Chondrocyte (in vitro differentiated cells): ENCODE measurements around the gene L3MBTL4. TPM values are rescaled to one million over a fixed set of nuclear protein-coding genes. Genes with fewer than 3 reads are reported as not detected.

Experiments used
- DNase-seq: peaks from one replicate; pipeline ENCODE4 v3.0.0; 2021; ENCODE audit warnings: mixed read lengths, low spot score
- H3K27ac Mint-ChIP-seq: one replicate; pipeline ENCODE4 v1.8.0; 2021; ENCODE audit warnings: mild to moderate bottlenecking, moderate library complexity, mixed read lengths; ENCODE audit not compliant: unreplicated experiment
- H3K27me3 Mint-ChIP-seq: 2 replicates; pipeline ENCODE4 v1.8.0; 2021; ENCODE audit warnings: low read depth, mixed read lengths
- H3K36me3 Mint-ChIP-seq: 2 replicates; pipeline ENCODE4 v1.8.0; 2021; ENCODE audit warnings: low read depth, mixed read lengths
- H3K4me1 Mint-ChIP-seq: 2 replicates; pipeline ENCODE4 v1.8.0; 2021; ENCODE audit warnings: low read depth, mild to moderate bottlenecking, mixed read lengths
- H3K4me3 Mint-ChIP-seq: one replicate; pipeline ENCODE4 v1.8.0; 2021; ENCODE audit warnings: mild to moderate bottlenecking, moderate library complexity, mixed read lengths; ENCODE audit not compliant: unreplicated experiment
- H3K9me3 Mint-ChIP-seq: 2 replicates; pipeline ENCODE4 v1.8.0; 2021; ENCODE audit warnings: low read depth, mixed read lengths
- total RNA-seq: library from RNA; stranded (reverse); gene quantifications from 3 replicates; pipeline ENCODE4 v1.2.1, GENCODE V29; 2021
- TF ChIP-seq, protein P1 (sequence below): fragments of 200-600 bp; sonication (generic); IDR thresholded peaks from 2 replicates; pipeline ENCODE4 v1.5.0; 2021; ENCODE audit warnings: antibody characterized with exemption, mild to moderate bottlenecking, moderate library complexity

Gene L3MBTL4
- total RNA-seq, 1 donor from 2014 or later: 1.0 TPM

DNA sequence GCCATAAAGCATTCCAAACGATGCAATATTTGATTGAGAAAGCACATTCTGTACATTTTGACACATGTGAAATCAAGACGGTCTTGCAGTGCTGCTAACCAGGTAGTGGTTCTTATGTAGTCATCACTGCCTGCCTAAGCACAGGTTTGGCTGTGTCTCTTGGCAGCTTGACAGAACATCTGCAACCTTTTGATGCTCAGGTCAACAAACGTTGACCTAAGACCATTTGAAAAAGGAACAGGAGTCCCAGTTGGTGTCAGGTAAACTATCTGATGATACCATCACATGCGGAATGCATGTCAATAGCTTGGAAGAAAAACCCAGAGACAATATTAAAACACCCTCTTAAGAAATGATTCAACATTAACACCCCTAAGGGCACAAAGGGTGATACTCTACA, 80.7 kb downstream of the L3MBTL4 start:
- Mint-ChIP-seq H3K27me3 (peaks cover 4% of the 10 kb centered on the region), H3K9me3 (peaks cover 9% of the 10 kb centered on the region), H3K27ac (no peak overlapping the region), H3K4me1 (no peaks in the 10 kb centered on the region), H3K36me3 (no peaks in the 10 kb centered on the region), H3K4me3 (no peak overlapping the region)
- TF ChIP-seq, protein P1, sequence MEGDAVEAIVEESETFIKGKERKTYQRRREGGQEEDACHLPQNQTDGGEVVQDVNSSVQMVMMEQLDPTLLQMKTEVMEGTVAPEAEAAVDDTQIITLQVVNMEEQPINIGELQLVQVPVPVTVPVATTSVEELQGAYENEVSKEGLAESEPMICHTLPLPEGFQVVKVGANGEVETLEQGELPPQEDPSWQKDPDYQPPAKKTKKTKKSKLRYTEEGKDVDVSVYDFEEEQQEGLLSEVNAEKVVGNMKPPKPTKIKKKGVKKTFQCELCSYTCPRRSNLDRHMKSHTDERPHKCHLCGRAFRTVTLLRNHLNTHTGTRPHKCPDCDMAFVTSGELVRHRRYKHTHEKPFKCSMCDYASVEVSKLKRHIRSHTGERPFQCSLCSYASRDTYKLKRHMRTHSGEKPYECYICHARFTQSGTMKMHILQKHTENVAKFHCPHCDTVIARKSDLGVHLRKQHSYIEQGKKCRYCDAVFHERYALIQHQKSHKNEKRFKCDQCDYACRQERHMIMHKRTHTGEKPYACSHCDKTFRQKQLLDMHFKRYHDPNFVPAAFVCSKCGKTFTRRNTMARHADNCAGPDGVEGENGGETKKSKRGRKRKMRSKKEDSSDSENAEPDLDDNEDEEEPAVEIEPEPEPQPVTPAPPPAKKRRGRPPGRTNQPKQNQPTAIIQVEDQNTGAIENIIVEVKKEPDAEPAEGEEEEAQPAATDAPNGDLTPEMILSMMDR: no peak
- DNase-seq: no peak

DNA sequence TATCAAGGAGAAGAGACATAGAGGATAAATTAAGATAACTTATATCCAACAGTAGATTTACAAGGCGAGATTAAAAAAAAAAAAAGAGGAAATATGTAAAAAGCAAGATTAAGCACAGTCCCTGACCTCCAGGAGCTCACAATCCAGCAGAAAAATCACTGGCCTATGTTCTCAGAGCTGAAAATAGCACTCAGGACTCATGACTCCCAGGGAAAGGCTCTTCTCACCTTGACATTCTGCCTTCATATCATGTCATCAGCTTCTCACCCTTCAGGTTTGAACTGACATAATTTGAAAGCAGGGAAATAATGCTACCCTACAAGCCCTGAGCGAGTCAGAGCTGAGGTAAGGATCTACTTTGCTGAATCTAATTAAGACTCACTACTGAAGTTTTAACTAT, 82.8 kb downstream of the L3MBTL4 start:
- no peak overlapping the region for H3K4me3 Mint-ChIP-seq
- no peaks in the 10 kb centered on the region for H3K4me1 Mint-ChIP-seq
- TF ChIP-seq, protein P1: no peak
- peaks cover 4% of the 10 kb centered on the region for H3K9me3 Mint-ChIP-seq
- H3K27ac Mint-ChIP-seq: no peak overlapping the region
- DNase-seq: no peak
- H3K36me3 Mint-ChIP-seq: no peaks in the 10 kb centered on the region
- H3K27me3 Mint-ChIP-seq: peaks cover under 1% of the 10 kb centered on the region

DNA sequence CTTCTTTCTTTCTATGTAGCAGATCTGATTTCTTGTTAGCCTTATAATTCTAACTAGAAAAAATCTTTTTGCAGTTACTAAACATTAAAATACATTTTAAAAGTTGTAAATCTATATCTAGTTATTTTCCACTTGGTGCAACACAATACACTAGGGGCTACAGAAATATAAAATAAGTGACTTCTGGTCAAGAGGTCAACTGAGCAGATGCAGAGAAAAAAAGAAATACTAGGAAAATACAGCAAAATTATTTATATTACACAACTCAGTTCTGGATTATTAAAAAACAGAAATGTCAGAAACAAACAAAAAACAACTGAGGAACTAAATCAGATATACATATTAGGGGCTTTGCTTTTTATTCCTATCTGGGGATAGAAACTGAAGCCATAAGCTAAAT, 83.9 kb downstream of the L3MBTL4 start:
- H3K27ac Mint-ChIP-seq: no peak overlapping the region
- H3K9me3 Mint-ChIP-seq: peaks cover 4% of the 10 kb centered on the region
- no peaks in the 10 kb centered on the region for H3K4me1 Mint-ChIP-seq
- no peak overlapping the region for H3K4me3 Mint-ChIP-seq
- H3K36me3 Mint-ChIP-seq: no peaks in the 10 kb centered on the region
- DNase-seq: no peak
- TF ChIP-seq, protein P1: no peak
- peaks cover 2% of the 10 kb centered on the region for H3K27me3 Mint-ChIP-seq

DNA sequence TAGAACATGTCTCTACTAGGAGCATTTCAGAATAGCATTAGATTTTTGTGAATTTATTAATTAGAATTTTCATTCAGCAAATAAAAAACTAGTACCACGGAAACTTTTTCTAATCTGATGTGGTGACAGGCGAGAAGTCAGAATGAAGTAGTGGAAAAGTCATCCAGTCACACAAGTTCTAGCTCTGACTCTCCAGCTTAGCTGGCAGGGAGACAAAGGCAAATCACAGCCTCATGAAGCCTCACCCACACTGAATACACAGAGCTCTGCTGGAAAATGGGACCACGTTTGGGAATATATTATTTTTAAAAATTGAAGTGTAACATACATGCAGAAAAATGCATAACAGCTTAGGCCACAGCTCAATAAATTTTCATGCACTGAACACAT, 86.1 kb downstream of the L3MBTL4 start:
- Mint-ChIP-seq H3K4me3 (no peak overlapping the region), H3K27ac (no peak overlapping the region), H3K4me1 (no peaks in the 10 kb centered on the region), H3K36me3 (no peaks in the 10 kb centered on the region), H3K9me3 (peaks cover 4% of the 10 kb centered on the region), H3K27me3 (peaks cover 3% of the 10 kb centered on the region)
- DNase-seq: no peak
- TF ChIP-seq, protein P1: no peak

DNA sequence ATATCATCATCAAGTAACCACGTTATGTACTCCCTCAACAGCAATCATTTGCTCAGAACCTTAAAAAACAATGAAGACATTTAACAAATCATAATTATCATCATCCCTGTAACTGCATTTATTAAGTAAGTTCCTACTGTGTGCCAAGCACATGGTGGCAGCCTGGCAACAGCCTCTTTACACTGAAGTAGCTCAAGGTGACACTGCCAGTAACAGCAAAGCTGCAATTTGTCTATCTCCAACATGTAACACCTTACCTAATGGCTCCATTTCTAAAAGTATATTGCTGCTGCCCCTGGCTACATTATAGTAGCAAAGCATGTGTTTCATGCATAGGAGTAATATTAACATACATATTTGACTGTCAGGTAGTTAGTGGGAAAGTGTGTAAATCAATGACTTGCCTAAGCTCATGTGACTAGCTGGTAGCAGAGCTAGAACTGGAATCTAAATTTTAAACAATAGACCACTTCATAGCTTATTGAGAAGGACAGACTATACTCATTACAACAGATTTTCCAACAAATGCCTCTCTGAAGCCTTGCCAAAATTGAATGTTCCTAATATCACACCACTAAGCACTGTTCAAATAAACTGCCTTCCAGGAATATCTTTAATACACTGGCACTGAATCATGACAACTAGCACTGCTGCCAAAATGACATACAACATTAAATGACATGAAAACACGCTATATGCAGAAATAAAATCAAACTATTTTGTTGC, 86.7 kb downstream of the L3MBTL4 start:
- H3K27ac Mint-ChIP-seq: no peak overlapping the region
- no peaks in the 10 kb centered on the region for H3K4me1 Mint-ChIP-seq
- no peaks in the 10 kb centered on the region for H3K36me3 Mint-ChIP-seq
- H3K4me3 Mint-ChIP-seq: no peak overlapping the region
- TF ChIP-seq, protein P1: no peak
- H3K9me3 Mint-ChIP-seq: peaks cover 10% of the 10 kb centered on the region
- no peak for DNase-seq
- peaks cover 3% of the 10 kb centered on the region for H3K27me3 Mint-ChIP-seq
